ENCODE data around the gene GOLGA8T. TPM values are rescaled to one million over a fixed set of nuclear protein-coding genes. Genes with fewer than 3 reads are reported as not detected.
"Not testable (repeated sequence)": the region's sequence is repeated elsewhere in the genome, so short reads cannot be mapped to it uniquely, and the experiment has no call there.

The GOLGA8T gene
- polyA plus RNA-seq, 4 donors, result 0.45 TPM; not detected in 3

GRCh38 chr15:30191143-30191542 is 56.3 kb downstream of the GOLGA8T start:
- DNase-seq (ENCODE audit: low read depth in 4 of 4, low spot score in 3 of 4), result not testable (repeated sequence)

GRCh38 chr15:30191639-30192038 is 56.8 kb downstream of the GOLGA8T start:
- not testable (repeated sequence) for DNase-seq (ENCODE audit: low read depth in 4 of 4, low spot score in 3 of 4)

GRCh38 chr15:30192119-30192745 is 57.4 kb downstream of the GOLGA8T start:
- DNase-seq (ENCODE audit: low read depth in 4 of 4, low spot score in 3 of 4), result not testable (repeated sequence)

- not testable (repeated sequence) for DNase-seq (ENCODE audit: low read depth in 4 of 4, low spot score in 3 of 4)
Measured at GRCh38 chr15:30192892-30193291, 58.0 kb downstream of the GOLGA8T start.

Other genes starting within 250 kb of the GOLGA8T start
- 1 to 10 TPM in 2 of 4 donors, under 1 TPM in 2; 0.59 to 1.6 (median 0.98) TPM for gene GOLGA8J, start 52.1 kb upstream of the GOLGA8T start, polyA plus RNA-seq (ENCODE audit: insufficient read length in 4 of 4)